HFFc6 (cell line): ENCODE data around the gene SELENOT. TPM values are rescaled to one million over a fixed set of nuclear protein-coding genes. Genes with fewer than 3 reads are reported as not detected.
"Not testable (repeated sequence)": the region's sequence is repeated elsewhere in the genome, so short reads cannot be mapped to it uniquely, and the experiment has no call there.

ENCODE experiments used
- DNase-seq: peaks from one replicate; pipeline ENCODE4 v3.0.0-alpha.2; 2018
- H3K27ac Mint-ChIP-seq: 2 replicates; pipeline ENCODE4 v1.8.0; 2020; ENCODE audit warnings: mild to moderate bottlenecking, mixed read lengths
- H3K27me3 Mint-ChIP-seq: 2 replicates; pipeline ENCODE4 v1.8.0; 2021; ENCODE audit warnings: mild to moderate bottlenecking, moderate library complexity, mixed read lengths; ENCODE audit not compliant: insufficient read depth
- H3K36me3 Mint-ChIP-seq: 2 replicates; pipeline ENCODE4 v1.8.0; 2021; ENCODE audit warnings: low read depth, mixed read lengths
- H3K4me1 Mint-ChIP-seq: 2 replicates; pipeline ENCODE4 v1.8.0; 2020; ENCODE audit warnings: low read depth, mixed read lengths
- H3K4me3 Mint-ChIP-seq: 2 replicates; pipeline ENCODE4 v1.8.0; 2020; ENCODE audit warnings: mild to moderate bottlenecking, moderate library complexity, mixed read lengths
- H3K9me3 Mint-ChIP-seq: 2 replicates; pipeline ENCODE4 v1.8.0; 2020; ENCODE audit warnings: mild to moderate bottlenecking, mixed read lengths
- CTCF ChIP-seq: fragments of 200-600 bp; sonication (generic); IDR thresholded peaks from 2 replicates; pipeline ENCODE4 v1.5.0; 2021; ENCODE audit warnings: antibody characterized with exemption, mild to moderate bottlenecking
- total RNA-seq, 6 experiments: library from RNA; stranded (reverse); fragmentation: NEBNext Ultra II Directional; extraction: Animal tissue kit (Norgen Biotek cat#: 25700); gene quantifications; 2 replicates in 1 of 6; 3 replicates in 5 of 6; pipeline ENCODE4 v1.2.3, GENCODE V29; 2021

Gene SELENOT
- total RNA-seq, 6 experiments from 2014 or later: 144 to 189 (median 180) TPM

- Mint-ChIP-seq H3K36me3 (peaks cover 3% of the 10 kb centered on the region), H3K4me1 (peaks cover 29% of the 10 kb centered on the region), H3K27me3 (no peaks in the 10 kb centered on the region), H3K27ac (no peak overlapping the region), H3K4me3 (no peak overlapping the region), H3K9me3 (no peaks in the 10 kb centered on the region)
- DNase-seq: no peak
- TF ChIP-seq CTCF: no peak
Observed at GRCh38 chr3:150620002-150620689, 17.0 kb downstream of the SELENOT start.

- peaks cover 24% of the 10 kb centered on the region for H3K36me3 Mint-ChIP-seq
- H3K4me3 Mint-ChIP-seq, H3K9me3 Mint-ChIP-seq, H3K27ac Mint-ChIP-seq, DNase-seq, H3K27me3 Mint-ChIP-seq: not testable (repeated sequence)
- H3K4me1 Mint-ChIP-seq: peaks cover 29% of the 10 kb centered on the region
Observed at GRCh38 chr3:150622955-150623354, 19.8 kb downstream of the SELENOT start.

- TF ChIP-seq CTCF: no peak
- no peak for DNase-seq
- Mint-ChIP-seq H3K27ac (peak overlapping the region; percentile 37; the same call in 1 of the 2 replicates), H3K4me3 (no peak overlapping the region), H3K36me3 (peaks cover 24% of the 10 kb centered on the region), H3K4me1 (peaks cover 29% of the 10 kb centered on the region), H3K27me3 (no peaks in the 10 kb centered on the region), H3K9me3 (no peaks in the 10 kb centered on the region)
Observed at GRCh38 chr3:150623945-150624344, 20.8 kb downstream of the SELENOT start.

- no peak for TF ChIP-seq CTCF
- DNase-seq: no peak
- H3K4me3 Mint-ChIP-seq: no peak overlapping the region
- H3K4me1 Mint-ChIP-seq: peaks cover 25% of the 10 kb centered on the region
- no peaks in the 10 kb centered on the region for H3K27me3 Mint-ChIP-seq
- H3K36me3 Mint-ChIP-seq: peaks cover 32% of the 10 kb centered on the region
- H3K27ac Mint-ChIP-seq: no peak overlapping the region
- no peaks in the 10 kb centered on the region for H3K9me3 Mint-ChIP-seq
Observed at GRCh38 chr3:150626148-150626930, 23.2 kb downstream of the SELENOT start.

GRCh38 chr3:150627557-150627956 lies 24.4 kb downstream of the SELENOT start:
- TF ChIP-seq CTCF: no peak
- Mint-ChIP-seq H3K4me1 (peaks cover 16% of the 10 kb centered on the region), H3K4me3 (no peak overlapping the region), H3K27ac (no peak overlapping the region), H3K27me3 (no peaks in the 10 kb centered on the region), H3K9me3 (no peaks in the 10 kb centered on the region), H3K36me3 (peaks cover 32% of the 10 kb centered on the region)
- DNase-seq: no peak
